ENCODE results near the gene FOXP1. TPM values are rescaled to one million over a fixed set of nuclear protein-coding genes. Genes with fewer than 3 reads are reported as not detected.

Gene FOXP1
- total RNA-seq, 1 donor from 2014 or later: 128 TPM

GRCh38 chr3:71110385-71111222, 472.9 kb downstream of the FOXP1 start:
- H3K4me1 ChIP-seq: peaks cover 26% of the 10 kb centered on the region
- DNase-seq (ENCODE audit: extremely low spot score in 2 of 2): no peak
- TF ChIP-seq POLR2AphosphoS5 (IDR thresholded peaks at IDR 0.05; ENCODE audit: insufficient read depth in 1 of 2, low read depth in 1 of 2) (no peak), POLR2A (IDR thresholded peaks at IDR 0.05) (no peak)
- TF ChIP-seq, protein P1, sequence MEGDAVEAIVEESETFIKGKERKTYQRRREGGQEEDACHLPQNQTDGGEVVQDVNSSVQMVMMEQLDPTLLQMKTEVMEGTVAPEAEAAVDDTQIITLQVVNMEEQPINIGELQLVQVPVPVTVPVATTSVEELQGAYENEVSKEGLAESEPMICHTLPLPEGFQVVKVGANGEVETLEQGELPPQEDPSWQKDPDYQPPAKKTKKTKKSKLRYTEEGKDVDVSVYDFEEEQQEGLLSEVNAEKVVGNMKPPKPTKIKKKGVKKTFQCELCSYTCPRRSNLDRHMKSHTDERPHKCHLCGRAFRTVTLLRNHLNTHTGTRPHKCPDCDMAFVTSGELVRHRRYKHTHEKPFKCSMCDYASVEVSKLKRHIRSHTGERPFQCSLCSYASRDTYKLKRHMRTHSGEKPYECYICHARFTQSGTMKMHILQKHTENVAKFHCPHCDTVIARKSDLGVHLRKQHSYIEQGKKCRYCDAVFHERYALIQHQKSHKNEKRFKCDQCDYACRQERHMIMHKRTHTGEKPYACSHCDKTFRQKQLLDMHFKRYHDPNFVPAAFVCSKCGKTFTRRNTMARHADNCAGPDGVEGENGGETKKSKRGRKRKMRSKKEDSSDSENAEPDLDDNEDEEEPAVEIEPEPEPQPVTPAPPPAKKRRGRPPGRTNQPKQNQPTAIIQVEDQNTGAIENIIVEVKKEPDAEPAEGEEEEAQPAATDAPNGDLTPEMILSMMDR (IDR thresholded peaks at IDR 0.05): no peak
- intact Hi-C loops (cut with DNase I): no loop called here
- H3K9me3 ChIP-seq: no peaks in the 10 kb centered on the region
- peaks cover 0 to 13% of the 10 kb centered on the region in 2 donors for H3K36me3 ChIP-seq
- no peak overlapping the region for H3K27ac ChIP-seq
- no peak overlapping the region for H3K4me3 ChIP-seq
- H3K27me3 ChIP-seq: no peaks in the 10 kb centered on the region

DNA sequence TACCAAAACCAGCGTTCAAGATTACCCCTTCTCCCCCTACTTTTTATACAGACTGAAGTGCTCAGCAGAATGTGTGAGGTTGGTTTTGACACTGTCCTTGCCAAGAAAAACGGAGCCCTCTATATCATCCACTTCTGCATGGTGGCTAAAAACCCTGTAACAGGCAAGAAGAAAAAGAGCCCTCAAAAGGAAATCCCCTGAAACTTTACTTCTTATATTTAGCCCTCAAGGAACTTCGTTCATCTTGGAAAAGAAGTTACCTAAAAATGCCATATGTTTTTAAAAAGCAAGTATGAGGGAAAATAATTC, 473.6 kb downstream of the FOXP1 start:
- no peak for DNase-seq (ENCODE audit: extremely low spot score in 2 of 2)
- no peak overlapping the region for H3K27ac ChIP-seq
- no peak overlapping the region for H3K4me3 ChIP-seq
- peaks cover 0 to 13% of the 10 kb centered on the region in 2 donors for H3K36me3 ChIP-seq
- peaks cover 32% of the 10 kb centered on the region for H3K4me1 ChIP-seq
- TF ChIP-seq, protein P1 (IDR thresholded peaks at IDR 0.05): no peak
- no peak for TF ChIP-seq POLR2AphosphoS5 (IDR thresholded peaks at IDR 0.05; ENCODE audit: insufficient read depth in 1 of 2, low read depth in 1 of 2)
- TF ChIP-seq POLR2A (IDR thresholded peaks at IDR 0.05): no peak
- no peaks in the 10 kb centered on the region for H3K27me3 ChIP-seq
- intact Hi-C loops (cut with DNase I): no loop called here
- H3K9me3 ChIP-seq: no peaks in the 10 kb centered on the region

DNA sequence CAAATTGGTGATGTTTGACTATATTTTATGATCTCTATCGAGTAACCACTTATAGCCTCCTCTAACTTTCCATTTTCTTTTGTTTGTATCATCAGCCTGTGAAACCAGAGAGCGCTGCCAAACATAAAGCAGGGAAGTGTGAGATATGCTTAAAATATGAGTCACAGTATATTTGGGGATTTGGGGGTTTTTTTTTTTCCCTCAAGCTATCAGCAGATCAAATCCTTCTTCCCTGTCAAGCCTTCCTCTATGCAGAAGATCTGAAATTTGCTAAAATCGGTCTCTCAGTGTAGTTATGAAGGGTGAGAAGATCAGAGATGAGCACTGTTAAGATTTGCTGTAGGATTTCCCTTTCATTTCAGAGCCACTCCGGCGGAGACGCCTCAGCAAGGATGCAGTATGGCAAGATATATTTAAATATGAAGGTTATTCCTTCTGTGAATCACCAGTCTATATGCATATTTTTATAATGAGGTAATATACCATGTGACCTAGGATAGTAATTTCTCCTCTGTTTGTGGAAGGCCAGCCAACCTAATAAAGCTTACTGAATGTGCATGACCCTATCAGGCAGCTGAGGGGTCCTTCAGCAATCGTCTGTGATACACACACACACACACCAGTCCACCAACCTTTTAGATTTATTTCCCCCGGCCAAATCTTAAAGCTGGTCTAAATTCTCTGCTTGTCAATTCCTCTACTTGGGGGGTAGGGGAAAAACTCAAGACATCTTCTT, 474.1 kb downstream of the FOXP1 start:
- H3K4me1 ChIP-seq: peaks cover 38% of the 10 kb centered on the region
- intact Hi-C loops (cut with DNase I): no loop called here
- no peaks in the 10 kb centered on the region for H3K9me3 ChIP-seq
- peaks cover 0 to 13% of the 10 kb centered on the region in 2 donors for H3K36me3 ChIP-seq
- no peaks in the 10 kb centered on the region for H3K27me3 ChIP-seq
- H3K4me3 ChIP-seq: no peak overlapping the region
- TF ChIP-seq, protein P1 (IDR thresholded peaks at IDR 0.05): no peak
- TF ChIP-seq POLR2A (IDR thresholded peaks at IDR 0.05) (no peak), POLR2AphosphoS5 (IDR thresholded peaks at IDR 0.05; ENCODE audit: insufficient read depth in 1 of 2, low read depth in 1 of 2) (no peak)
- no peak overlapping the region for H3K27ac ChIP-seq
- no peak for DNase-seq (ENCODE audit: extremely low spot score in 2 of 2)

- peak overlapping the region; percentile 30 for H3K27ac ChIP-seq
- H3K4me1 ChIP-seq: peaks cover 52% of the 10 kb centered on the region
- H3K36me3 ChIP-seq: peaks cover 0 to 13% of the 10 kb centered on the region in 2 donors
- DNase-seq (ENCODE audit: extremely low spot score in 2 of 2): no peak
- no peak overlapping the region for H3K4me3 ChIP-seq
- no peaks in the 10 kb centered on the region for H3K9me3 ChIP-seq
- intact Hi-C loops (cut with DNase I): no loop called here
- TF ChIP-seq POLR2AphosphoS5 (IDR thresholded peaks at IDR 0.05; ENCODE audit: insufficient read depth in 1 of 2, low read depth in 1 of 2) (no peak), POLR2A (IDR thresholded peaks at IDR 0.05) (no peak)
- TF ChIP-seq, protein P1 (IDR thresholded peaks at IDR 0.05): no peak
- no peaks in the 10 kb centered on the region for H3K27me3 ChIP-seq
Measured at GRCh38 chr3:71107926-71108325, 475.6 kb downstream of the FOXP1 start.

- TF ChIP-seq POLR2A (IDR thresholded peaks at IDR 0.05): no peak
- no peak for TF ChIP-seq POLR2AphosphoS5 (IDR thresholded peaks at IDR 0.05; ENCODE audit: insufficient read depth in 1 of 2, low read depth in 1 of 2)
- TF ChIP-seq, protein P1 (IDR thresholded peaks at IDR 0.05): no peak
Measured at GRCh38 chr3:71104976-71105375, 478.6 kb downstream of the FOXP1 start.

More at GRCh38 chr3:71104976-71105375, 478.6 kb downstream of the FOXP1 start:
- H3K27ac ChIP-seq: no peak overlapping the region
- no peaks in the 10 kb centered on the region for H3K27me3 ChIP-seq
- intact Hi-C loops (cut with DNase I): no loop called here
- no peak overlapping the region for H3K4me3 ChIP-seq
- H3K36me3 ChIP-seq: no peaks in the 10 kb centered on the region
- H3K4me1 ChIP-seq: peaks cover 70% of the 10 kb centered on the region
- DNase-seq (ENCODE audit: extremely low spot score in 2 of 2): no peak
- H3K9me3 ChIP-seq: no peaks in the 10 kb centered on the region
